ENCODE data around the gene PTPRM. TPM values are rescaled to one million over a fixed set of nuclear protein-coding genes. Genes with fewer than 3 reads are reported as not detected.

Gene PTPRM
- total and polyA plus RNA-seq, 2 experiments from 2014 or later = 1.6 to 5.3 TPM

- TF ChIP-seq, protein P1, sequence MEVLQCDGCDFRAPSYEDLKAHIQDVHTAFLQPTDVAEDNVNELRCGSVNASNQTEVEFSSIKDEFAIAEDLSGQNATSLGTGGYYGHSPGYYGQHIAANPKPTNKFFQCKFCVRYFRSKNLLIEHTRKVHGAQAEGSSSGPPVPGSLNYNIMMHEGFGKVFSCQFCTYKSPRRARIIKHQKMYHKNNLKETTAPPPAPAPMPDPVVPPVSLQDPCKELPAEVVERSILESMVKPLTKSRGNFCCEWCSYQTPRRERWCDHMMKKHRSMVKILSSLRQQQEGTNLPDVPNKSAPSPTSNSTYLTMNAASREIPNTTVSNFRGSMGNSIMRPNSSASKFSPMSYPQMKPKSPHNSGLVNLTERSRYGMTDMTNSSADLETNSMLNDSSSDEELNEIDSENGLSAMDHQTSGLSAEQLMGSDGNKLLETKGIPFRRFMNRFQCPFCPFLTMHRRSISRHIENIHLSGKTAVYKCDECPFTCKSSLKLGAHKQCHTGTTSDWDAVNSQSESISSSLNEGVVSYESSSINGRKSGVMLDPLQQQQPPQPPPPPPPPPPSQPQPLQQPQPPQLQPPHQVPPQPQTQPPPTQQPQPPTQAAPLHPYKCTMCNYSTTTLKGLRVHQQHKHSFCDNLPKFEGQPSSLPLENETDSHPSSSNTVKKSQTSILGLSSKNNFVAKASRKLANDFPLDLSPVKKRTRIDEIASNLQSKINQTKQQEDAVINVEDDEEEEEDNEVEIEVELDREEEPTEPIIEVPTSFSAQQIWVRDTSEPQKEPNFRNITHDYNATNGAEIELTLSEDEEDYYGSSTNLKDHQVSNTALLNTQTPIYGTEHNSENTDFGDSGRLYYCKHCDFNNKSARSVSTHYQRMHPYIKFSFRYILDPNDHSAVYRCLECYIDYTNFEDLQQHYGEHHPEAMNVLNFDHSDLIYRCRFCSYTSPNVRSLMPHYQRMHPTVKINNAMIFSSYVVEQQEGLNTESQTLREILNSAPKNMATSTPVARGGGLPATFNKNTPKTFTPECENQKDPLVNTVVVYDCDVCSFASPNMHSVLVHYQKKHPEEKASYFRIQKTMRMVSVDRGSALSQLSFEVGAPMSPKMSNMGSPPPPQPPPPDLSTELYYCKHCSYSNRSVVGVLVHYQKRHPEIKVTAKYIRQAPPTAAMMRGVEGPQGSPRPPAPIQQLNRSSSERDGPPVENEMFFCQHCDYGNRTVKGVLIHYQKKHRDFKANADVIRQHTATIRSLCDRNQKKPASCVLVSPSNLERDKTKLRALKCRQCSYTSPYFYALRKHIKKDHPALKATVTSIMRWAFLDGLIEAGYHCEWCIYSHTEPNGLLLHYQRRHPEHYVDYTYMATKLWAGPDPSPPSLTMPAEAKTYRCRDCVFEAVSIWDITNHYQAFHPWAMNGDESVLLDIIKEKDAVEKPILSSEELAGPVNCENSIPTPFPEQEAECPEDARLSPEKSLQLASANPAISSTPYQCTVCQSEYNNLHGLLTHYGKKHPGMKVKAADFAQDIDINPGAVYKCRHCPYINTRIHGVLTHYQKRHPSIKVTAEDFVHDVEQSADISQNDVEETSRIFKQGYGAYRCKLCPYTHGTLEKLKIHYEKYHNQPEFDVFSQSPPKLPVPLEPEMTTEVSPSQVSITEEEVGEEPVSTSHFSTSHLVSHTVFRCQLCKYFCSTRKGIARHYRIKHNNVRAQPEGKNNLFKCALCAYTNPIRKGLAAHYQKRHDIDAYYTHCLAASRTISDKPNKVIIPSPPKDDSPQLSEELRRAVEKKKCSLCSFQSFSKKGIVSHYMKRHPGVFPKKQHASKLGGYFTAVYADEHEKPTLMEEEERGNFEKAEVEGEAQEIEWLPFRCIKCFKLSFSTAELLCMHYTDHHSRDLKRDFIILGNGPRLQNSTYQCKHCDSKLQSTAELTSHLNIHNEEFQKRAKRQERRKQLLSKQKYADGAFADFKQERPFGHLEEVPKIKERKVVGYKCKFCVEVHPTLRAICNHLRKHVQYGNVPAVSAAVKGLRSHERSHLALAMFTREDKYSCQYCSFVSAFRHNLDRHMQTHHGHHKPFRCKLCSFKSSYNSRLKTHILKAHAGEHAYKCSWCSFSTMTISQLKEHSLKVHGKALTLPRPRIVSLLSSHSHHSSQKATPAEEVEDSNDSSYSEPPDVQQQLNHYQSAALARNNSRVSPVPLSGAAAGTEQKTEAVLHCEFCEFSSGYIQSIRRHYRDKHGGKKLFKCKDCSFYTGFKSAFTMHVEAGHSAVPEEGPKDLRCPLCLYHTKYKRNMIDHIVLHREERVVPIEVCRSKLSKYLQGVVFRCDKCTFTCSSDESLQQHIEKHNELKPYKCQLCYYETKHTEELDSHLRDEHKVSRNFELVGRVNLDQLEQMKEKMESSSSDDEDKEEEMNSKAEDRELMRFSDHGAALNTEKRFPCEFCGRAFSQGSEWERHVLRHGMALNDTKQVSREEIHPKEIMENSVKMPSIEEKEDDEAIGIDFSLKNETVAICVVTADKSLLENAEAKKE (CRISPR knock-in tag; IDR thresholded peaks at IDR 0.05) = no peak
Measured at GRCh38 chr18:8169722-8170121, 602.6 kb downstream of the PTPRM start (continued).

DNA sequence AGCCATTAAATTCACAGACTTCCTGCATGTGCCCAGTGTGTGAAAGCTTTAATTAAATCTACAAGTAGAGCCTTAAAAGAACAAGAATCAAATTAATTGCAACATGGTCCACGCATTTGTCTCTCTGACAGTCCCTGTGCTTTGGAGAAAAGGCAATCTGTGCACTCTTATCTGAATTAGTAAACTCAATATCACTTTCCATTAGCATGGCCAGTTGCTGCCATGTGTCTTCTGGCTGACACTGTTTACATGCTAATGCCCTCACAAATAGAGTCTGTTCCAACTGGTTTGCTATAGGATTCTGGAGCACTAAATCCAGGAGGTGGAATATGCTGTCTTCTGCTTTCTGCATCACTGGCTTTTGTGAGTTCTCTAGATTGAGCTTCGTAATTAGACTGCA, 607.7 kb downstream of the PTPRM start:
- Histone ChIP-seq H4K20me1 (replicated peaks; ENCODE audit: insufficient read depth) (no peaks in the 10 kb centered on the region), H3K4me3 (no peak overlapping the region), H2AFZ (0 out of 2 replicates have a peak overlapping the region, but pooled peaks have one; percentile 48), H3K36me3 (ENCODE audit: insufficient read depth) (no peaks in the 10 kb centered on the region), H3K4me1 (ENCODE audit: insufficient read depth) (0 out of 2 replicates have a peak, but pooled peaks cover 4% of the 10 kb centered on the region), H3K9me2 (ENCODE audit: insufficient read depth) (peaks cover 3% of the 10 kb centered on the region; the same call in 1 of the 2 replicates), H3K4me2 (no peak overlapping the region), H3K27ac (ENCODE audit: low read depth) (no peak overlapping the region), H3K27me3 (ENCODE audit: insufficient read depth) (no peaks in the 10 kb centered on the region), H3F3A (replicated peaks; ENCODE audit: low read depth) (no peaks in the 10 kb centered on the region), H3K79me2 (replicated peaks; ENCODE audit: insufficient read depth) (no peaks in the 10 kb centered on the region)
- ATAC-seq (no peak), DNase-seq (ENCODE audit: low spot score) (no peak)
- no peak overlapping the region for H3K27ac Mint-ChIP-seq
- peaks cover 3% of the 10 kb centered on the region; the same call in 1 of the 3 replicates for H3K36me3 Mint-ChIP-seq (ENCODE audit: low read depth)
- H3K4me1 Mint-ChIP-seq = peaks cover 14% of the 10 kb centered on the region
- H3K27me3 Mint-ChIP-seq (ENCODE audit: insufficient read depth, low read depth, poor library complexity) = no peaks in the 10 kb centered on the region
- H3K9me3 Mint-ChIP-seq = peaks cover 11% of the 10 kb centered on the region; the same call in 2 of the 3 replicates
- TF ChIP-seq EZH2 (IDR thresholded peaks at IDR 0.05; ENCODE audit: low read depth, unreplicated experiment) (no peak), STAT1 (IDR thresholded peaks at IDR 0.05; ENCODE audit: unreplicated experiment) (no peak), EZH2phosphoT487 (IDR thresholded peaks at IDR 0.05; ENCODE audit: unreplicated experiment) (no peak), JUNB (IDR thresholded peaks at IDR 0.05; ENCODE audit: unreplicated experiment) (no peak), ZNF114 (CRISPR knock-in tag; IDR thresholded peaks at IDR 0.05) (no peak), CREB1 (CRISPR knock-in tag; IDR thresholded peaks at IDR 0.05; ENCODE audit: low read depth) (no peak)
- H3K4me3 Mint-ChIP-seq = no peak overlapping the region
